ENCODE measurements around the gene DCST2. TPM values are rescaled to one million over a fixed set of nuclear protein-coding genes. Genes with fewer than 3 reads are reported as not detected.

Gene DCST2
- total RNA-seq, 2 experiments from 2014 or later = 1.1 to 1.5 TPM

- intact Hi-C loops (cut with micrococcal nuclease) = no loop called here
- CTCF ChIA-PET = interaction anchor here (0.9 to 11.4 kb wide), 12 partner anchors 8 to 443 kb away, joined by 3 to 197 read pairs (median 3); partner anchors contain the start of genes EFNA4, KRTCAP2 and SHC1
- Mint-ChIP-seq H3K27ac (no peak overlapping the region), H3K4me3 (peak overlapping the region; percentile 83), H3K4me1 (ENCODE audit: low read depth) (peaks cover 23% of the 10 kb centered on the region), H3K27me3 (ENCODE audit: low read depth) (no peaks in the 10 kb centered on the region), H3K9me3 (no peaks in the 10 kb centered on the region), H3K36me3 (ENCODE audit: low read depth) (peaks cover 4% of the 10 kb centered on the region)
- peak; percentile 37 for DNase-seq
Observed at GRCh38 chr1:155052439-155053395, 19.1 kb upstream of the DCST2 start.

GRCh38 chr1:155051777-155052398, 18.3 kb upstream of the DCST2 start:
- H3K27me3 Mint-ChIP-seq (ENCODE audit: low read depth) = no peaks in the 10 kb centered on the region
- peaks cover 4% of the 10 kb centered on the region for H3K36me3 Mint-ChIP-seq (ENCODE audit: low read depth)
- intact Hi-C loops (cut with micrococcal nuclease) = loop anchor here (1.0 to 2.0 kb wide), 5 partner anchors 9 to 97 kb away; no protein-coding TSS in a partner anchor
- CTCF ChIA-PET = interaction anchor here (0.9 to 11.4 kb wide), 12 partner anchors 11 to 442 kb away, joined by 3 to 197 read pairs (median 3); partner anchors contain the start of genes EFNA4, FLAD1, KRTCAP2 and SHC1
- H3K4me1 Mint-ChIP-seq (ENCODE audit: low read depth) = peaks cover 23% of the 10 kb centered on the region
- peak; percentile 53 for DNase-seq
- no peak overlapping the region for H3K27ac Mint-ChIP-seq
- H3K9me3 Mint-ChIP-seq = no peaks in the 10 kb centered on the region
- H3K4me3 Mint-ChIP-seq = peak overlapping the region; percentile 83

GRCh38 chr1:155051342-155051776, 17.8 kb upstream of the DCST2 start:
- Mint-ChIP-seq H3K9me3 (no peaks in the 10 kb centered on the region), H3K4me1 (ENCODE audit: low read depth) (peaks cover 23% of the 10 kb centered on the region), H3K36me3 (ENCODE audit: low read depth) (peaks cover 4% of the 10 kb centered on the region), H3K27ac (no peak overlapping the region), H3K4me3 (peak overlapping the region; percentile 83), H3K27me3 (ENCODE audit: low read depth) (no peaks in the 10 kb centered on the region)
- CTCF ChIA-PET = interaction anchor here (0.8 to 11.4 kb wide), 23 partner anchors 10 to 382 kb away, joined by 3 to 197 read pairs (median 4); partner anchors contain the start of genes EFNA4, FLAD1, KRTCAP2 and LENEP
- no peak for DNase-seq
- intact Hi-C loops (cut with micrococcal nuclease) = loop anchor here (1.0 to 2.0 kb wide), 5 partner anchors 10 to 96 kb away; no protein-coding TSS in a partner anchor

- Mint-ChIP-seq H3K4me3 (peak within 1 kb of the TSS; percentile 84), H3K36me3 (ENCODE audit: low read depth) (peaks cover 4% of the 10 kb centered on the region), H3K27me3 (ENCODE audit: low read depth) (no peaks in the 10 kb centered on the region), H3K4me1 (ENCODE audit: low read depth) (peaks cover 24% of the 10 kb centered on the region), H3K27ac (no peak within 1 kb of the TSS), H3K9me3 (no peaks in the 10 kb centered on the region)
- CTCF ChIA-PET = interaction anchor here (0.6 to 11.4 kb wide), 24 partner anchors 10 to 382 kb away, joined by 3 to 197 read pairs (median 4); partner anchors contain the start of genes EFNA4, FLAD1, KRTCAP2 and LENEP
- peak; percentile 85 for DNase-seq
- intact Hi-C loops (cut with micrococcal nuclease) = loop anchor here (1.0 to 2.0 kb wide), 6 partner anchors 11 to 95 kb away; partner anchors contain the start of gene CKS1B
Observed at GRCh38 chr1:155050560-155051341, 17.2 kb upstream of the DCST2 start, which contains the start of gene ADAM15. Gene ADAM15, plus strand, starts transcription at chr1:155051316. Its CDS starts 71 bp downstream, at chr1:155051387.

GRCh38 chr1:155049651-155050559, 16.3 kb upstream of the DCST2 start:
- CTCF ChIA-PET = interaction anchor here (0.7 to 11.4 kb wide), 13 partner anchors 9 to 1075 kb away, joined by 3 to 197 read pairs (median 4); partner anchors contain the start of gene EFNA4
- DNase-seq = no peak
- Mint-ChIP-seq H3K4me3 (peak overlapping the region; percentile 84), H3K27ac (peak overlapping the region; percentile 32), H3K27me3 (ENCODE audit: low read depth) (no peaks in the 10 kb centered on the region), H3K9me3 (no peaks in the 10 kb centered on the region), H3K4me1 (ENCODE audit: low read depth) (peaks cover 30% of the 10 kb centered on the region), H3K36me3 (ENCODE audit: low read depth) (peaks cover 4% of the 10 kb centered on the region)
- intact Hi-C loops (cut with micrococcal nuclease) = loop anchor here (1.0 to 2.0 kb wide), 2 partner anchors 33 to 76 kb away; partner anchors contain the start of gene CKS1B

- no peaks in the 10 kb centered on the region for H3K36me3 Mint-ChIP-seq (ENCODE audit: low read depth)
- peaks cover 36% of the 10 kb centered on the region for H3K4me1 Mint-ChIP-seq (ENCODE audit: low read depth)
- no peak for DNase-seq
- CTCF ChIA-PET = interaction anchor here (0.6 to 11.4 kb wide), 5 partner anchors 14 to 1074 kb away, joined by 3 to 197 read pairs (median 4); partner anchors contain the start of gene EFNA4
- no peak overlapping the region for H3K4me3 Mint-ChIP-seq
- no peak overlapping the region for H3K27ac Mint-ChIP-seq
- no peaks in the 10 kb centered on the region for H3K27me3 Mint-ChIP-seq (ENCODE audit: low read depth)
- H3K9me3 Mint-ChIP-seq = no peaks in the 10 kb centered on the region
- intact Hi-C loops (cut with micrococcal nuclease) = no loop called here
Observed at GRCh38 chr1:155048449-155049334, 15.1 kb upstream of the DCST2 start.

- no peaks in the 10 kb centered on the region for H3K9me3 Mint-ChIP-seq
- no peaks in the 10 kb centered on the region for H3K36me3 Mint-ChIP-seq (ENCODE audit: low read depth)
- intact Hi-C loops (cut with micrococcal nuclease) = loop anchor here (1.0 kb wide), 2 partner anchors 16 to 39 kb away; no protein-coding TSS in a partner anchor
- no peaks in the 10 kb centered on the region for H3K27me3 Mint-ChIP-seq (ENCODE audit: low read depth)
- CTCF ChIA-PET = interaction anchor here (0.6 to 11.4 kb wide), 21 partner anchors 9 to 641 kb away, joined by 3 to 197 read pairs (median 4); partner anchors contain the start of genes EFNA4 and KRTCAP2
- H3K4me3 Mint-ChIP-seq = no peak overlapping the region
- peak; percentile 79 for DNase-seq
- no peak overlapping the region for H3K27ac Mint-ChIP-seq
- H3K4me1 Mint-ChIP-seq (ENCODE audit: low read depth) = peaks cover 19% of the 10 kb centered on the region
Observed at GRCh38 chr1:155044812-155045657, 11.5 kb upstream of the DCST2 start.

- no peaks in the 10 kb centered on the region for H3K9me3 Mint-ChIP-seq
- no peak overlapping the region for H3K27ac Mint-ChIP-seq
- H3K27me3 Mint-ChIP-seq (ENCODE audit: low read depth) = no peaks in the 10 kb centered on the region
- no peaks in the 10 kb centered on the region for H3K36me3 Mint-ChIP-seq (ENCODE audit: low read depth)
- no peak for DNase-seq
- H3K4me1 Mint-ChIP-seq (ENCODE audit: low read depth) = peaks cover 13% of the 10 kb centered on the region
- H3K4me3 Mint-ChIP-seq = no peak overlapping the region
- intact Hi-C loops (cut with micrococcal nuclease) = no loop called here
- CTCF ChIA-PET = interaction anchor here (0.9 to 11.4 kb wide), 19 partner anchors 9 to 128 kb away, joined by 3 to 197 read pairs (median 5); partner anchors contain the start of genes EFNA4 and KRTCAP2
Observed at GRCh38 chr1:155044365-155044764, 10.8 kb upstream of the DCST2 start.

GRCh38 chr1:155043793-155044192, 10.2 kb upstream of the DCST2 start:
- H3K4me3 Mint-ChIP-seq = no peak overlapping the region
- H3K9me3 Mint-ChIP-seq = no peaks in the 10 kb centered on the region
- no peaks in the 10 kb centered on the region for H3K36me3 Mint-ChIP-seq (ENCODE audit: low read depth)
- intact Hi-C loops (cut with micrococcal nuclease) = no loop called here
- no peak overlapping the region for H3K27ac Mint-ChIP-seq
- H3K27me3 Mint-ChIP-seq (ENCODE audit: low read depth) = no peaks in the 10 kb centered on the region
- H3K4me1 Mint-ChIP-seq (ENCODE audit: low read depth) = peaks cover 13% of the 10 kb centered on the region
- DNase-seq = no peak
- CTCF ChIA-PET = interaction anchor here (0.8 to 11.4 kb wide), 18 partner anchors 10 to 129 kb away, joined by 3 to 197 read pairs (median 6); partner anchors contain the start of genes EFNA4, KRTCAP2 and LENEP

Measured in activated naive CD4-positive, alpha-beta T cell treated with anti-CD3 and anti-CD28 coated beads for 36 hours (primary cell).